Smooth muscle cell (in vitro differentiated cells): ENCODE measurements around the gene CHCHD2. TPM values are rescaled to one million over a fixed set of nuclear protein-coding genes. Genes with fewer than 3 reads are reported as not detected.
"Not testable (repeated sequence)": the region's sequence is repeated elsewhere in the genome, so short reads cannot be mapped to it uniquely, and the experiment has no call there.

Experiments
- DNase-seq: peaks from one replicate; lab custom pipeline; 2025; ENCODE audit not compliant: unreplicated experiment; lab: John Stamatoyannopoulos, UW
- H2AFZ ChIP-seq: fragments of 200-600 bp; sonication (generic); 2 replicates; pipeline ENCODE4 v1.6.0; 2016; ENCODE audit warnings: antibody characterized with exemption, low read depth, mild to moderate bottlenecking
- H3F3A ChIP-seq: fragments of 200-600 bp; sonication (generic); 2 replicates; pipeline ENCODE4 v1.6.0; 2017; ENCODE audit warnings: antibody characterized with exemption, low read depth
- H3K27ac ChIP-seq: fragments of 200-600 bp; sonication (generic); 2 replicates; pipeline ENCODE4 v1.5.1; 2016; ENCODE audit warnings: low read depth, mild to moderate bottlenecking
- H3K27me3 ChIP-seq: fragments of 200-600 bp; sonication (generic); 2 replicates; pipeline ENCODE4 v1.6.1; 2016; ENCODE audit warnings: low read depth, mild to moderate bottlenecking
- H3K36me3 ChIP-seq: fragments of 200-600 bp; sonication (generic); 2 replicates; pipeline ENCODE4 v1.5.1; 2016; ENCODE audit warnings: low read depth
- H3K4me1 ChIP-seq: fragments of 200-600 bp; sonication (generic); 2 replicates; pipeline ENCODE4 v1.5.1; 2016; ENCODE audit warnings: low read depth
- H3K4me2 ChIP-seq: fragments of 200-600 bp; sonication (generic); 2 replicates; pipeline ENCODE4 v1.6.0; 2016; ENCODE audit warnings: mild to moderate bottlenecking
- H3K4me3 ChIP-seq: fragments of 200-600 bp; sonication (generic); 2 replicates; pipeline ENCODE4 v1.5.1; 2016; ENCODE audit warnings: mild to moderate bottlenecking
- H3K79me2 ChIP-seq: fragments of 200-600 bp; sonication (generic); 2 replicates; pipeline ENCODE4 v1.6.0; 2016; ENCODE audit warnings: low read depth, mild to moderate bottlenecking
- H3K9ac ChIP-seq: fragments of 200-600 bp; sonication (generic); 2 replicates; pipeline ENCODE4 v1.6.0; 2016; ENCODE audit warnings: low read depth
- H3K9me3 ChIP-seq: fragments of 200-600 bp; sonication (generic); replicated peaks from 2 replicates; pipeline ENCODE4 v1.5.1; 2016; ENCODE audit warnings: low read depth
- H4K20me1 ChIP-seq: fragments of 200-600 bp; sonication (generic); 2 replicates; pipeline ENCODE4 v1.6.0; 2016; ENCODE audit warnings: low read depth
- WGBS: methylation state at CpG from one replicate; pipeline ENCODE4 v1.1.7; 2016; ENCODE audit warnings: low lambda C conversion rate; 5-methylcytosine and 5-hydroxymethylcytosine counted together
- polyA plus RNA-seq: library from polyadenylated mRNA; unstranded; fragments of >200 nt; fragmentation: Nextera tagmentation; extraction: Ambion mirVana; gene quantifications from 2 replicates; pipeline ENCODE4 v1.2.1, GENCODE V29; 2016
- total RNA-seq: library from RNA; depleted of rRNA; stranded (reverse); fragments of >200 nt; gene quantifications from 2 replicates; pipeline ENCODE4 v1.2.3, GENCODE V29; 2014
- TF ChIP-seq, protein P1 (sequence below): fragments of 200-600 bp; sonication (generic); IDR thresholded peaks from 2 replicates; pipeline ENCODE4 v1.5.1; 2017; ENCODE audit warnings: borderline replicate concordance, mild to moderate bottlenecking, antibody characterized with exemption; ENCODE audit not compliant: insufficient read depth, poor library complexity, severe bottlenecking

Gene CHCHD2
- total and polyA plus RNA-seq, 2 experiments from 2014 or later: 142 to 146 TPM

DNA sequence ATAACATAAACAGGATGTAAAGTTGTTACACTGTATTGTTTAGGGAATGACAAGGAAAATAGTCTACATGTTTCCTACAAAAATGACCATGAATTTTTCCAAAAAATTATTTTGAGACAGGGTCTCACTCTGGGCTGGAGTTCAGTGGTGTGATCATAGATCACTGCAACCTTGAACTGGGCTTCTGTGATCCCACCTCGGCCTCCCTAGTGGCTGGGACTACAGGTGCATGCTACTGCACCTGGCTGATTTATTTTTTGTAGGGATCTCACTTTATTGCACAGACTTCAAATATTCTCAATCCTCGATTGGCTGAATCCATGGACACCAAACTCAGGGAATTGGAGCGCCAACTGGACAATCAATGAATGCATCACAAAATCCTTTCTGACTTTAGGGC lies 6.6 kb downstream of the CHCHD2 start:
- no peak for DNase-seq
- no peaks in the 10 kb centered on the region for H4K20me1 ChIP-seq
- H3K27me3 ChIP-seq: no peaks in the 10 kb centered on the region
- H2AFZ ChIP-seq: no peak overlapping the region
- H3K27ac ChIP-seq: no peak overlapping the region
- H3K9me3 ChIP-seq: no peaks in the 10 kb centered on the region
- H3K9ac ChIP-seq: no peak overlapping the region
- 80% methylated on average over 3 of the region's 3 CpGs for WGBS
- H3K4me1 ChIP-seq: no peaks in the 10 kb centered on the region
- H3K4me2 ChIP-seq: no peak overlapping the region
- no peak overlapping the region for H3K4me3 ChIP-seq
- H3K36me3 ChIP-seq: no peaks in the 10 kb centered on the region
- TF ChIP-seq, protein P1, sequence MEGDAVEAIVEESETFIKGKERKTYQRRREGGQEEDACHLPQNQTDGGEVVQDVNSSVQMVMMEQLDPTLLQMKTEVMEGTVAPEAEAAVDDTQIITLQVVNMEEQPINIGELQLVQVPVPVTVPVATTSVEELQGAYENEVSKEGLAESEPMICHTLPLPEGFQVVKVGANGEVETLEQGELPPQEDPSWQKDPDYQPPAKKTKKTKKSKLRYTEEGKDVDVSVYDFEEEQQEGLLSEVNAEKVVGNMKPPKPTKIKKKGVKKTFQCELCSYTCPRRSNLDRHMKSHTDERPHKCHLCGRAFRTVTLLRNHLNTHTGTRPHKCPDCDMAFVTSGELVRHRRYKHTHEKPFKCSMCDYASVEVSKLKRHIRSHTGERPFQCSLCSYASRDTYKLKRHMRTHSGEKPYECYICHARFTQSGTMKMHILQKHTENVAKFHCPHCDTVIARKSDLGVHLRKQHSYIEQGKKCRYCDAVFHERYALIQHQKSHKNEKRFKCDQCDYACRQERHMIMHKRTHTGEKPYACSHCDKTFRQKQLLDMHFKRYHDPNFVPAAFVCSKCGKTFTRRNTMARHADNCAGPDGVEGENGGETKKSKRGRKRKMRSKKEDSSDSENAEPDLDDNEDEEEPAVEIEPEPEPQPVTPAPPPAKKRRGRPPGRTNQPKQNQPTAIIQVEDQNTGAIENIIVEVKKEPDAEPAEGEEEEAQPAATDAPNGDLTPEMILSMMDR: no peak
- H3K79me2 ChIP-seq: no peaks in the 10 kb centered on the region
- no peaks in the 10 kb centered on the region for H3F3A ChIP-seq

DNA sequence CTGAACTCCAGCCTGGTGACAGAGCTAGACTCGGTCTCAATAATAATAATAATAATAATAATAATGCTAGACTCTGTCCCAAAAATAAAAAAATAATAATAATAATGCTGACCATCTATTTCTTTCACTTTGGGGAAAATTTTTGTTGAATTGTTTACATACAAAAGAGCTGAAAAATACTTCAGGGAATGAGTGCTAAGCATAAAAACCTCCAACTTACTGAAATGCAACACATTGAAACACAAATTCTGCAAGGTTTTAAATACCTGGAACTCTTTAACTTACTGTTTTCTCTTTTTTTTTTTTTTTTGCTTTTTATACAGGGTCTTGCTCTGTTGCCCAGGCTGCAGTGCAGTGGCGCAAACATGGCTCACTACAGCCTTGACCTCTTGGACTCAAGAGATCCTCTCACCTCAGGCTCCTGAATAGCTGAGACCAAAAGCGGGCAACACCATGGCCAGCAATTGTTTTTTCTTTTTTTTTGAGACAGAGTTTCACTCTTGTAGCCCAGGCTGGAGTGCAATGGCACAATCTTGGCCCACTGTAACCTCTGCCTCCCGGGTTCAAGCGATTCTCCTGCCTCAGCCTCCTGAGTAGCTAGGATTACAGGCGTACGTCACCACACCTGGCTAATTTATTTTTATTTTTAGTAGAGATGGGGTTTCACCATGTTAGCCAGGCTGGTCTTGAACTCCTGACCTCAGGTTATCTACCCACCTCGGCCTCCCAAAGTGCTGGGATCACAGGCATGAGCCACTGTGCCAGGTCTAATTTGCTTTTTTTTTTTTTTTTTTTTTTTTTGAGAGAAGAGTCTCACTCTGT lies 7.9 kb downstream of the CHCHD2 start:
- H3K4me2 ChIP-seq, H3K4me1 ChIP-seq, H3F3A ChIP-seq, H2AFZ ChIP-seq, H3K9me3 ChIP-seq, H3K9ac ChIP-seq, DNase-seq, H3K4me3 ChIP-seq, H3K27ac ChIP-seq, H4K20me1 ChIP-seq, H3K27me3 ChIP-seq, H3K79me2 ChIP-seq, H3K36me3 ChIP-seq: not testable (repeated sequence)
- 94% methylated on average over 8 of the region's 8 CpGs for WGBS

DNA sequence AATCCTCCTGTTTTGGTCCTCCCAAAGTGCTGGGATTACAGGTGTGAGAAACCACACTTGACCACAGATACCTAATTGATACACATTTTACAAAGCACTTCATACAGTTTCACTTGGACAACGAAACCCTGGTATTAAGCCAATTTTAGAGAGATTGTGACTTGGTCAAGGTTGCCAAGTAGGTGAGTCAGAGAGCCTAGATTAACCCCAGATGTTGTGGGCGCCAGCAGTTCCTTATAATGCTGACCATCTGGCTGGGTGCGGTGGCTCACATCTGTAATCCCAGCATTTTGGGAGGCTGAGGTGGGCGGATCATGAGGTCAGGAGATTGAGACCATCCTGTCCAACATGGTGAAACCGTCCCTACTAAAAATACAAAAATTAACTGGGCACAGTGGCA lies 8.6 kb downstream of the CHCHD2 start:
- H3K36me3 ChIP-seq: no peaks in the 10 kb centered on the region
- DNase-seq: no peak
- H4K20me1 ChIP-seq: no peaks in the 10 kb centered on the region
- 91% methylated on average over 5 of the region's 5 CpGs for WGBS
- no peaks in the 10 kb centered on the region for H3K27me3 ChIP-seq
- H3K9me3 ChIP-seq: no peaks in the 10 kb centered on the region
- H3K27ac ChIP-seq: no peak overlapping the region
- TF ChIP-seq, protein P1: no peak
- H3K4me2 ChIP-seq: no peak overlapping the region
- H3F3A ChIP-seq: no peaks in the 10 kb centered on the region
- no peaks in the 10 kb centered on the region for H3K79me2 ChIP-seq
- no peak overlapping the region for H2AFZ ChIP-seq
- H3K9ac ChIP-seq: no peak overlapping the region
- no peak overlapping the region for H3K4me3 ChIP-seq
- H3K4me1 ChIP-seq: no peaks in the 10 kb centered on the region

DNA sequence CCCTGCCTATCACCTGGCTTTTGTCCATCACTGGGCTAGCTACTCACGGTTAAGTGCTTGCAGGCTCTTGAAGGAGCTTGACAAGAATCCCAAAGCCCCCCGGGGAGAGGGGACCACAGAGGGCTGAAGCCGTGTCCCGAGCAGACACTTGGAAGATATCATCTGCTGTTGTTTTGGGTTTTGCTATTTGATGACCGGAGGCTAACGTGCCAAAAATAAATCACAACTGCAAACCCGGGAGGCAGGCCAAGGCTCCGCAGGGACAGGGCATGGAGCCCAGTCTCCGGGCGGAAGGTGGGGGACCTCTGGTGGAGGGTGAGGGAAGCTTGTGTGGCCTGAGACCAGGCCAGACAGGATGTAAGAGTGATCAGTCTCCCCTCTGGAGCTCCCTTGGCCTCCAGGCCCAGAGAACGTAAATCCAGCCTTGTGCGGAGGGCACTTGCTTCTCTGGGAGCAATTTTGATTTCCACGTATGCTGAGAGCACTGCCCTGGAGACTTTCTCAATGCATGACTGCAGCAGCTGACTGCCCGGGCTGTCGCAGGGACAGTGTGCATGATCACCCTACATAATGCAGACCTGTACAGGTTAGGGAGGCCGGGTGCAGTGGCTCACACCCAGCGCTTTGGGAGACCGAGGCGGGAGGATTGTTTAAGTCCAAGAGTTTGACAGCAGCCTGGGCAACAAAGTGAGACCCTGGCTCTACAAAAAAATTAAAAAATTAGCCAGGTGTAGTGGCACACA lies 13.3 kb downstream of the CHCHD2 start, which contains the start of gene PHKG1:
PHKG1 (minus strand) TSS at position 164 of the 743 bp plus-strand sequence. CDS start 4,011 bp downstream, outside the sequence.
- Histone ChIP-seq H3K9ac (no peak within 1 kb of the TSS), H3K27me3 (no peaks in the 10 kb centered on the region), H3K36me3 (no peaks in the 10 kb centered on the region), H4K20me1 (no peaks in the 10 kb centered on the region), H3K4me2 (no peak within 1 kb of the TSS), H2AFZ (no peak within 1 kb of the TSS), H3K79me2 (no peaks in the 10 kb centered on the region), H3K27ac (no peak within 1 kb of the TSS), H3K4me1 (no peaks in the 10 kb centered on the region), H3K9me3 (no peaks in the 10 kb centered on the region), H3F3A (no peaks in the 10 kb centered on the region), H3K4me3 (no peak within 1 kb of the TSS)
- WGBS: 84% methylated on average over 19 of the region's 19 CpGs
- DNase-seq: no peak
- TF ChIP-seq, protein P1: no peak

DNA sequence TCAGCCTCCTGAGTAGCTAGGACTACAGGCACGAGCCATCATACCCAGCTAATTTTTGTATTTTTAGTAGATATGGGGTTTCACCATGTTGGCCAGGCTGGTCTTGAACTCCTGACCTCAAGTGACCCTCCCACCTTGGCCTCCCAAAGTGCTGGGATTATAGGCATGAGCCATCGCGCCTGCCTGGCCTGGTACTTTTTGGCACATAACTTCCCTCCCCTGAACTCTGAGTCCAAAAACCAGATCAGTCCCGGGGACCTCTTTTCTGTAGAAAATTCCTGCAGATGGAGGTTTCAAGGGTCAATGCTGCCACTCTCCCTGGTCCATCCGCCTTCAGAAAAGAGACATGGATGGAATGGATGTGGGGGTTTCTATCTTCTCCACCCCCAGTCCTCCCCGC lies 13.9 kb downstream of the CHCHD2 start:
- not testable (repeated sequence) for H4K20me1 ChIP-seq, H3K4me2 ChIP-seq, H3K4me3 ChIP-seq, H3K4me1 ChIP-seq, H3K79me2 ChIP-seq, H3K9ac ChIP-seq, H3K27me3 ChIP-seq, H3K27ac ChIP-seq, H3K36me3 ChIP-seq, DNase-seq, H3F3A ChIP-seq, H3K9me3 ChIP-seq, H2AFZ ChIP-seq
- WGBS: 92% methylated on average over 6 of the region's 6 CpGs
